ENCODE results near the gene SPATA31D3. TPM values are rescaled to one million over a fixed set of nuclear protein-coding genes. Genes with fewer than 3 reads are reported as not detected.

Gene SPATA31D3
- total and polyA plus RNA-seq, 2 of the 8 experiments (the other 6 are each of a cell fraction or from before 2014, with no cell fraction given), result not detected

DNA sequence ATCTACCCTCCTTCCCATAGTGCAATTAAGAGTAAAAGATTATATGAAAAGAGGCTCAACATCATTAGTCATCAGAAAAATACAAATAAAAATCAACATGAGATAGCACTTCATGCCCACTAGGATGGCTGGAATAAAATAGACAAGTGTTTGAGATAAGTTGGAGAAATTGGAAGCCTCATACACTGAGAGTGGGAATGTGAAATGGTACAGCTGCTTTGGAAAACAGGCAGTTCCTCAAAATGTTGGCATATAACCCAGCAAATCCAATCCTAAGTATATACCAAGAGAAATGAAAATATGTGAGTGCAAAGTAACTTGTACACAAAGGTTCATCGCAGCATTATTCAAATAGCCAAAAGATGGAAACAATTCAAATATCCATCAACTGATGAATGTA lies 9.8 kb downstream of the SPATA31D3 start:
- no peaks in the 10 kb centered on the region for H3K27me3 ChIP-seq (replicated peaks in 1 of 4; ENCODE audit: control insufficient read depth in 3 of 4, extremely low read depth in 1 of 4, insufficient read depth in 3 of 4, low read length in 3 of 4)
- no peak overlapping the region for H3K23ac ChIP-seq (ENCODE audit: insufficient read length)
- H3K79me1 ChIP-seq (ENCODE audit: low read depth, low read length), result no peaks in the 10 kb centered on the region
- peaks cover 13 to 17% of the 10 kb centered on the region in 2 experiments; a peak in 3 of 4 replicates for H3K9me3 ChIP-seq (ENCODE audit: insufficient read depth in 2 of 2, low read depth in 1 of 2, low read length in 1 of 2)
- H3K56ac ChIP-seq (replicated peaks; ENCODE audit: insufficient read length, low read depth, low read length), result no peak overlapping the region
- H4K91ac ChIP-seq (replicated peaks; ENCODE audit: insufficient read length, low read length), result no peak overlapping the region
- H2BK5ac ChIP-seq (ENCODE audit: low read depth, low read length), result no peak overlapping the region
- TF ChIP-seq RBBP5 (IDR thresholded peaks at IDR 0.05; ENCODE audit: borderline replicate concordance, low read depth, low read length) (no peak), BRCA1 (IDR thresholded peaks at IDR 0.05; ENCODE audit: low read depth, low read length) (no peak), POLR2AphosphoS5 (IDR thresholded peaks at IDR 0.05; ENCODE audit: low read depth, low read length) (no peak)
- CTCF ChIA-PET (ENCODE audit: partially characterized antibody), result no interaction called here
- H3K23me2 ChIP-seq (ENCODE audit: low read depth, low read length), result peaks cover 1% of the 10 kb centered on the region; the same call in 1 of the 2 replicates
- no peaks in the 10 kb centered on the region for H3K36me3 ChIP-seq (ENCODE audit: control insufficient read depth in 2 of 4, insufficient read depth in 4 of 4, low read length in 3 of 4)
- H3K27ac ChIP-seq (ENCODE audit: low read depth, low read length), result no peak overlapping the region
- no peak overlapping the region for H3K18ac ChIP-seq (ENCODE audit: extremely low read depth, low read length)
- H3K9ac ChIP-seq (replicated peaks in 1 of 4; ENCODE audit: extremely low read depth in 1 of 4, low read depth in 3 of 4, low read length in 3 of 4), result no peak overlapping the region
- no peak overlapping the region for H2AK5ac ChIP-seq (ENCODE audit: low read depth, low read length)
- H4K8ac ChIP-seq (ENCODE audit: extremely low read depth, insufficient read depth, low read length), result no peak overlapping the region
- POLR2A ChIA-PET (ENCODE audit: partially characterized antibody), result no interaction called here
- H3K14ac ChIP-seq (ENCODE audit: insufficient read length), result no peak overlapping the region
- no peaks in the 10 kb centered on the region for H3K4me1 ChIP-seq (replicated peaks in 1 of 4; ENCODE audit: control insufficient read depth in 3 of 4, insufficient read depth in 4 of 4, low read length in 3 of 4)
- H3K4ac ChIP-seq (replicated peaks; ENCODE audit: insufficient read length, low read depth, low read length), result no peak overlapping the region
- no peak overlapping the region for H2BK12ac ChIP-seq (ENCODE audit: low read depth, low read length)
- DNase-seq (ENCODE audit: low read depth in 1 of 2, low spot score in 2 of 2) (no peak), FAIRE-seq (no peak)
- no peak overlapping the region for H2AFZ ChIP-seq (ENCODE audit: low read length)
- no peak overlapping the region for H2BK120ac ChIP-seq (replicated peaks; ENCODE audit: low read depth, low read length)
- no peak overlapping the region for H2BK20ac ChIP-seq (ENCODE audit: low read length)
- 100% methylated on average over 1 of the region's 1 CpG; no CpG with 5 or more reads in 1 of the 2 experiments for WGBS, 2 experiments (ENCODE audit: extremely low coverage in 1 of 2, insufficient coverage in 1 of 2, insufficient read length in 1 of 2, insufficient replicate concordance in 2 of 2, low coverage in 1 of 2, low lambda C conversion rate in 2 of 2, missing lambda C conversion rate in 1 of 2)
- no peaks in the 10 kb centered on the region for H4K20me1 ChIP-seq (replicated peaks in 1 of 2; ENCODE audit: control insufficient read depth in 1 of 2, insufficient read depth in 2 of 2, low read length in 2 of 2)
- no peak overlapping the region for H2BK15ac ChIP-seq (ENCODE audit: low read length)
- no peaks in the 10 kb centered on the region for H3K79me2 ChIP-seq (ENCODE audit: control insufficient read depth in 1 of 2, insufficient read depth in 2 of 2, low read length in 2 of 2)
- H4K5ac ChIP-seq (ENCODE audit: insufficient read length, low read depth, low read length), result no peak overlapping the region
- H3K4me2 ChIP-seq (ENCODE audit: insufficient read depth in 1 of 2, low read depth in 2 of 2, low read length in 2 of 2), result no peak overlapping the region
- H3K4me3 ChIP-seq (ENCODE audit: extremely low read depth in 1 of 4, insufficient read depth in 2 of 4, low read depth in 3 of 4, low read length in 4 of 4), result no peak overlapping the region

All from H1 (cell line).